Measurements from ENCODE around the gene PIGQ. TPM values are rescaled to one million over a fixed set of nuclear protein-coding genes. Genes with fewer than 3 reads are reported as not detected.
A peak's percentile ranks its signal among the peaks of the same experiment; 100 is the strongest.

Gene PIGQ
- total RNA-seq, 1 donor from 2014 or later = 12.3 TPM

DNA sequence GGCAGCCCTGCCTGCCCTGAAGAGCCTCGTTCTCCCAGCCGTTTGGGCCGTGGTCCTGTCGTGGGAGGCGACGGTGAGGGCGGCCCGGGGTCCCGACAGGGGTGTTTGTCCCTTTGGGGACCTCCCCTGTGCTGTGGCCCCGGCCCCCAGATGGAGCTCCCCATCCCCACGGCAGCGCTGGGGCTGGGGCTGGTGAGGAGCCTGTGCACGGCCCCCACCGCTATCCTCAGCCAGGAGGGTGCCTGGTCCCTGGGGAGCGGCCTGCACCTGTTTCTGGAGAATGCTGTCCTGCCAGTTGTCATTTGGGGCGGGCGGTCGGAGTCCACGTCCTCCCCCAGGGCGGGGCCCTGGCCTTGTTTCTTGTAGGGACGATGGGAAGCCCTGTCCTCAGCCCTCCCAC, 35.6 kb upstream of the PIGQ start:
- DNase-seq (ENCODE audit: low read depth in 2 of 2) = no peak

- DNase-seq (ENCODE audit: low read depth in 2 of 2) = no peak
These were observed 34.8 kb upstream of the PIGQ start for GRCh38 chr16:534856-535445.

DNA sequence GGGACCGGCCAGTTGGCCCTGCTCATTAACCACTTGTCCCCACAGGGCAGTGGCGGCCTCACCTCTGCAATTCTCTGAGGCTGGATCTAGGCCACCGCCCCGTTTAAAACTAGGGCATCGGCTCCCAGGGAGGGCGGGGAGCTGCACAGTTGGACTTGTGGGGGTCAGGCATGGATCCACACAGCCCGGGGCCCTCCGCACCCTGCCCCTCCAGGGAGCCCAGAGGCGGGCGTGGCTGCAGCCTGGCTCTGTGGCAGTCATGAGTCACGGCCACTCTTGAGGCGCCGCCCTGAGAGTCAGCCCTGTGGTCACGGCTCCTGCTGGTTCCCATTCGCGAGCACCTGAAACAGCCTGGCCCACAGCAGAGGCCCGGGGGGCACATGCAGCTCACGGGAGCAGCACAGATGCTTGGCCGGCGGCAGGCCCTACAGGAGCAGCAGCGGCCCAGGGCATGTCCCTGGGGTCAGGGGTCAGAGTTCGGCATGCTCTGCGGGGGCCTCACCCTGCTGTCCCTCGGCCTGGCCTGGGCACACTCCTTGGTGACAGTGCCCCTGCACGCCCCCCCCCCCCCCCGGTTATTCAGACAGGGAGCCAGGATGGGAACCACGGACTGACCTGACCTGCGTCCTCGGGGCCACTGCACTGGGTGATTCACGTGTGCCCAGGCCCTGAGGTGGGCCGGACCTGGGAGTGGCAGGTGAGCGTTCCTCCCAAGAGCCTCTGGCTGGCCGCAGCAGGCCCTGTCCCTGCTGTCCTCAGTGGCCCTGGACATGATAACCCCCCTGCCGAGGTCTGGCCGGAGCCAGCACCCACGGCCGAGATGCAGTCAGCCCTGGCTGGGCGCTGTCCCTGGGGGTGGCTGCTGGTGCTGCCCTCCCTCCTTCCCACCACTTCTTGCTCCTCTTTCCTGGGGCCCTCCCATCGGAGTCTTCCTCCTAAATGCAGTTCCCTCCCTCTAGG, 34.0 kb upstream of the PIGQ start:
- no peak for DNase-seq (ENCODE audit: low read depth in 2 of 2)

DNA sequence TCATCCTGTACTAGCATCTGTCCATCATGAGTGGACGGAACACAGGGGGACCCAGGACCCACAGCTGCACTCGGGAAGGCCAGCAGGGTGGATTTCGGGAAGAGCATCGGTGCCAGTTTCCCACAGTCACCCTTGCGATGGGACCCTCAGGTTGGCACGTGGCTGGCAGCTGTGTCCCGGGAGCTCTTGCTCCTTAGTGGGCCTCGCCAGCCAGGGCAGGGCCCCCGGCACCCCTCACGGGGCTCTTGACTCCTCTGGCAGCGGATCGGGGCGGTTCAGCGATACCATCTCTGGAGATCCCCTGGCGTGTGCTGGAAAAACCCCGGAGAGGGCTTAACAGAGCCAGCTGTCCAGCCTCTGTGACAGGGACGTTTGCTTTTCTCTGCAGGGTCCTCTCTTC, 33.0 kb upstream of the PIGQ start:
- no peak for DNase-seq (ENCODE audit: low read depth in 2 of 2)

DNA sequence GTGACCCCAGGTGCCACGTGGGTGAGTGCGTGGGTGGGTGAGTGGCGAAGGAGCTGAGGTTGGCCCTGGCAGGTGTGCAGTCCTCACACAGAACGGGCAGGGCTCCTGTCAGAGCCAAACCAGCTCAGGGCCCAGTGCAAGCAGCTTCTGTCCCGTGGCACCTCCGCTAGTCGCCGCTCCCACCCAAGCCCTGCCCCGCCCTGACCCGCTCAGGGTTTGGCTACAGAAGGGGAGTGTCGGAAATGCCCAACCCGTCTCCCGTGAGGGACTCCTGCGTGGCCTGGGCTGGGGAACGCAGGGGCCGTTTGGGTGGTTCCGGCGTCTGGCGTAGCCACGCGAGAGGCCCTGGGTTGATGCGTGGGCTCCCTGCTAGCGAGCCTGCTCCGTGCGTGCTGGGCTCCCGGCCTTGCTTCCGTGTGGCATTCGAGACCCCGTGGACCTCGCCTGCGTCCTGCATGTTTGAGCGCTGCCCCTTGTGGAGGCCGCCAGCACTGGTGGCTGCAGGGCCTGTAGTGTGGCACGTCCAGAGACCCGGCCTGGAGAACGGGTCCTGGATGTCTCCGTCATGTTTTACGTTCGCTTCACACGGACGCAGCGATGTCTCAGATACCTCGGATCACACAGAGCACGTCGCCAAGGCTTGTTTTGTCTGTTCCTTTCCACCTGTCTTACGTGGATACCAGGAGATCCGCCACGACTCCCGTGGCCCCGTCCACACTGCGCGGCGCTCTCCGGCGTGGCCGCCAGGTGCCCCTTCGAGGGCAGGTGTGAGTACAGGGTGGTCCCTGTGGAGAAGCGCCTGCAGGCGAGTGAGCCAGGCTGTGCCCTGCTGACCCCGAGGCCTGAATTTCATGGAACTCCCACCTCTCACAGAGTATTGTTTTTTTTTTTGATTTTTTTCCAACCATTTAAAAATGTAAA, 32.1 kb upstream of the PIGQ start:
- DNase-seq (ENCODE audit: low read depth in 2 of 2) = no peak

DNA sequence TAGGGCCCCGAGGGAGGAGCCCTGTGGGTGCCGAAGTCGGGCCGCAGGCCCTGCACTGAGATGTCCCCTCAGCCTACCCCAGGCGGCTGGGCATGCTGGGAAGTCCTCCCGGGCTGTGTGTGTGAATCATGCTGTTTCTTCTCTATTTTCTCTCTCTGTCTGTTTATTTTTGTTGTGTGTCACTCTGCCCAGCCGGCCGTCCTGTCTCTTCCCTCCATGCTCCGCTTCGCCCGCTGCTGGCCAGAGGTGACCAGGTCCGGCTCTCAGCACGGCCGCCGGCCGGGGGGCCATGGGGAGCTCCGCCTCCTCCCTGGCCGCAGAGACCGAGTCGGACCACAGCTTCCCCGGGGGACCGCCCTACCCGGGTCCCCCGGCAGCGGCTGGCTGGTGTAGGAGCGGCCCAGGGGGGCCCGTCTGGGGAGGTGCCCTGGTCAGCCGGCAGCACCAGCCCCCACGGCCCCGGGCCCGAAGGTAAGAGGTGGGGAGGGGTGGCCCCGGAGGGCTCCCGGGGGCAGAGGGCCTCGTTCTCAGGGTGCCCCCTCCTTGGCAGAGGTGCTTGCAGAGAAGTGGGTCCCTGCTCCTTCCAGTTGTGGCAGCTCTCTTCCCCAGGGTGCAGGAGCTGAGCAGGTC, 29.8 kb upstream of the PIGQ start:
- DNase-seq (ENCODE audit: low read depth in 2 of 2) = peak in 1 of 2 donors; percentile 25

- DNase-seq (ENCODE audit: low read depth in 2 of 2) = no peak
These were observed 29.0 kb upstream of the PIGQ start for GRCh38 chr16:540645-541340.

DNA sequence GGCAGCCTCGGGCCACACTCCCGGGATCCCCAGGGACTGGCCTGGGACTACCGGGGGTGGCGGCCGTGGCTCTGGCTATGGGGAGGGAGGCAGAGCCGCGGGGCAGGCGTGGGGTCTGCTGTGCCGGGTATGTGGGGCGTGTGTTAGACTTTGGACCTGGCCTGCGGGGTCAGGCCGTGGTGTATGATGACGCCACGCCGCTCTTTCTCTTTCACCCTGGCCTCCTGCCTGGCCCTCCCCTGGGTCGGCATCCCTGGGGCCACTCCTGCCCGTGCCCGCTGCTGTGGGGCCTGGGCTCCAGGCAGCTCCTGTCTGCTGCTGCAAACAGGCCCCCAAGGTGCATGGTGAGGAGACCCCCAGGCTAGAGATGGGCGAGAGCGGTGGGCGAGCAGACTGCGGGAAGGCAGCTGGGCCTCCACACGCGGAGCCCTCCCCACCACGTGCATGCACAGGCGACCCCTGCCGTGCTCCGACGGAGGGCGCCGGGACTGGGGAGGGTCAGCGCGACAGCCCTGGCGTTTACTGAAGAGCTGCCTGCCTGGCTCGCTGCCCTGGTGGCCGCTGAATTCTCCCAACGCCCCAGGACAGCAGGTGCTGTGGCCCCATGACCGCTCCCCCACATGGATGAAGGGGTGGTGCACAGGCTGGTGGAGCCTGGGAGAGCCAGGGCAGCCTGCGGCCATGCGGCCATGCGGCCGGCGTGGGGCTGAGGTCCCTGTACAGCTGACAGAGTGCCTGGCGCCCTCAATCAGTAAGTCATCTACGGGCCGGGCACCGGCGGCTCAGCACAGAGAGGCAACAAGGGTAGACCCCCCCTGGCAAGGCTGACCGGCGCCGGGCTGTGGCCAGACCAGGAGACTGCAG, 26.2 kb upstream of the PIGQ start:
- DNase-seq (ENCODE audit: low read depth in 2 of 2) = no peak

- DNase-seq (ENCODE audit: low read depth in 2 of 2) = no peak
These were observed 25.3 kb upstream of the PIGQ start for GRCh38 chr16:544517-544916.

- peak in 1 of 2 donors; percentile 24 for DNase-seq (ENCODE audit: low read depth in 2 of 2)
These were observed 22.6 kb upstream of the PIGQ start for GRCh38 chr16:546909-547770.

DNA sequence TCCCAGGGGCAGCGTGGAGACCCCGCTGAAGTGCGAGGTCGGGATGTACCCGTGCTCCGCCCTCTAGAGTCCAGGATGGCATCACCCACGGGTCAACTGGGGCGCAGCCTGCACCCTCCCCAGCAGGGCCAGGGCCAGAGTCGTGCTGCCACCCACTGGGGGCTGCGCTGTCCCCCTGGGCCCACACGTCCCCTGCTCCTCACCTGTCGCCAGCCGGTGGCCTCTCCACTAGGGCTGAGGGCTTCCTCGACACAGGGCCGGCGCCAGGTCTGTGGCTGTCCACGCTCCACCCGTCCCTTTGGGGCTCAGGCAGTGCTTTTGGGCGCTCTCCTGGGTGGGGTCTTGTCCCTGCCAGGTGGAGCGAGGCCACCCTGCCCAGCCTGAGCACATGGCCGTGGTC, 21.2 kb upstream of the PIGQ start:
- no peak for DNase-seq (ENCODE audit: low read depth in 2 of 2)

DNA sequence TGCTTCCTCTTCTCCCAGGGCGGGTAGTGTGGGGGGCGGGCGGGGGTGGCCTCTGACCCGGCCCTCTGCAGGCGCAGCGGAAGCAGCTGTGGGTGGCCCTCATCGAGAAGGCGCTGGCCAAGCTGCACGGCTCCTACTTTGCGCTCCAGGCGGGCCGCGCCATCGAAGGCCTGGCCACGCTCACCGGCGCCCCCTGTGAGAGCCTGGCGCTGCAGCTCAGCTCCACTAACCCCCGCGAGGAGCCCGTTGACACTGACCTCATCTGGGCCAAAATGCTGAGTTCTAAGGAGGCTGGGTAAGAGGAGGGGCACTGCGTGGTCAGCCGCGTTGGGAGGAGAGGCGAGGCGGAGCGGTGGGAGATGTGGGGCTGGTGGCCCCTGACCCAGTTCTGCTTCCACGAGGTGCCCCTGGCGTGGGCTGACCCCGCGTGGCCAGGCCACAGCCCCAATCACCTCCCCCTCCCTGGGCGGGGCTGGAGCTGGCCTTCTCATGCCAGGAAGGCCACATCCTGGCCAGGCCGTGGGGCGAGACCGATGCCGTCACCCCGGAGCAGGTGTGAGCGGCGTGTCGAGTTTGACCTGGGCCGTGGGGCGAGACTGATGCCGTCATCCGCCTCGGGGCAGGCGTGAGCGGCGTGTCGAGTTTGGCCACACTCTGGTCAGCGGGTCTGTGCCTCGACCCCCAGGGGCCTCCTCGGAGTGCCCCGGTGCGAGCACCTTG, 20.1 kb upstream of the PIGQ start:
- no peak for DNase-seq (ENCODE audit: low read depth in 2 of 2)

DNA sequence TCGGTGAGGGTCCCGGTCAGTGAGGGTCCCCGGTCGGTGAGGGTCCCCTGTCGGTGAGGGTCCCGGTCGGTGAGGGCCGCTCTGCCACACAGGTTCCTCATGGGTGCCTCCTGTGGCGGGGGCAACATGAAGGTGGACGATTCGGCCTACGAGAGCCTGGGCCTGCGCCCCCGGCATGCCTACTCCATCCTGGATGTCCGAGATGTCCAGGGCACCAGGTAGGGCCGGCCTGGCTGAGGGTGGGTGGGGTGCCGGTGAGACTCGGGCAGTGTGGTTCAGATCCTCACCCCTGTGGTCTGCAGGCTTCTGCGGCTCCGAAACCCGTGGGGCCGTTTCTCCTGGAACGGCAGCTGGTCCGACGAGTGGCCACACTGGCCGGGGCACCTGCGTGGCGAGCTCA, 18.6 kb upstream of the PIGQ start:
- DNase-seq (ENCODE audit: low read depth in 2 of 2) = no peak

DNA sequence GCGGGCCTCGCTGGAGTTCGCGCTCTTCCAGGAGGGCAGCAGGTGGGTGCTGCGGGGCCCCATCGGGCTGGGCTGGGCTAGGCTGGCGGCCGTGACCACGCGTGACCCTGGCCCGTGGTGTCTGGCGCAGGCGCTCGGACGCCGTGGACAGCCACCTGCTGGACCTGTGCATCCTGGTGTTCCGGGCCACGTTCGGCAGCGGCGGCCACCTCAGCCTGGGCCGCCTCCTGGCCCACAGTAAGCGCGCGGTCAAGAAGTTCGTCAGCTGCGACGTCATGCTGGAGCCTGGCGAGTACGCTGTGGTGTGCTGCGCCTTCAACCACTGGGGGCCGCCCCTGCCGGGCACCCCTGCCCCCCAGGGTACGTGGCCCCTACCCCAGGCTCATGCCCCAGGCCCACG, 17.6 kb upstream of the PIGQ start:
- no peak for DNase-seq (ENCODE audit: low read depth in 2 of 2)

DNA sequence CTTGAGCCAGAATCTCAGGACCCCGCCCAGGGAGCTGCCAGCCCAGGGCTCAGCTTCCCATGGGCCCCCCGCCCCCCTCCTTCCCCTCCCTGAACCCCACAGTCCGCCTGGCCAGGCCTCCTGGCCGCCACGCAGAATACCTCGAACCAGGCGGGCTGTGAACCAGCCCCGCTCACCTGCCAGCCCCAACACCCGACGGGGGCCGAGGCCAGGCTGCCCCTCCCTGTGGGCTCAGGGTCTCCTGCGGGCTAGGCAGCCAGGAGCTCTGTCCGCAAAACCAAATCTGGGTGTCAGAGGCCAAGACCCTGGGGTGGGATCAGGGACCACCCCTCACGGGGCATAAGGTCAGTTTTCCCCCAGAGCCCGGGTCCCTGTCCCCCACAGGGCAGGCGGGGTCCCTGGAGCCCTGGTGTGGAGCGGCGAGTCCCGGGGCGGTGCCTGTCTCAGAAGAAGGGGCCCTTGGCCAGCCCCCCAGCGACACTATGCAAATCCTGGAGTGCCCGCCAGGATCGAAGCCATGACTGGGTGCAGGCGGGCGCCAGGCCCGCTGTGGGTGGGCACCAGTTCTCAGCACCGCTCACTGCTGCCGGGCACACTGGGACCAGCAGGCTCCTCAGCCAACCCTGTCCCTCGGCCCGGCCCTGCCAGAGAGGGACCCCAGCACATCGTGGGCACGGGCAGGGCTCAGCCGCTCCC, 16.0 kb upstream of the PIGQ start:
- no peak for DNase-seq (ENCODE audit: low read depth in 2 of 2)

DNA sequence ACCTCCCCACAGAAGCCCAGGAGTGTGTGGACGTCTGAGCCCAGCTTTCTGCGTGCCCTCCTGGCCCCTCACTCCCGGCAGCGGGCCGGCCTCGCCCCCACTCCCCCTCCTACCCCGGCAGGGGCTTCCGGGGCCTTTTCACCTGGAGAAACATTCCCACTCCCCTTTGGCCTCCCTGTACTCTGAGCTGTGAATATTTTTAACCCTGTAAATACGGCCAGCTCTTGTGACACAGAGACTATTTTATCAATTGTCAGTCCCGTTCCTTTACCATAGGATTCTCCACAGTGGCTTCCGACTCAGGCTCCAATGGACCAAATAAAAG, 15.5 kb upstream of the PIGQ start:
- DNase-seq (ENCODE audit: low read depth in 2 of 2) = no peak

GRCh38 chr16:554640-555365, 15.0 kb upstream of the PIGQ start:
- DNase-seq (ENCODE audit: low read depth in 2 of 2) = peak in 1 of 2 donors; percentile 47

Data from dermis microvascular lymphatic vessel endothelial cell (primary cell).